GM12873 (cell line): ENCODE results near the gene LMAN2L.

Experiments used
- TF ChIP-seq, protein P1 (sequence below): IDR thresholded peaks from 2 replicates; pipeline ENCODE4 v1.5.1; 2012; ENCODE audit warnings: low read depth, mild to moderate bottlenecking, moderate library complexity, low read length, control low read depth; ENCODE audit not compliant: insufficient read depth; ENCODE audit errors: missing control alignments

Gene LMAN2L

GRCh38 chr2:96665083-96665569 is 74.7 kb downstream of the LMAN2L start:
- TF ChIP-seq, protein P1, sequence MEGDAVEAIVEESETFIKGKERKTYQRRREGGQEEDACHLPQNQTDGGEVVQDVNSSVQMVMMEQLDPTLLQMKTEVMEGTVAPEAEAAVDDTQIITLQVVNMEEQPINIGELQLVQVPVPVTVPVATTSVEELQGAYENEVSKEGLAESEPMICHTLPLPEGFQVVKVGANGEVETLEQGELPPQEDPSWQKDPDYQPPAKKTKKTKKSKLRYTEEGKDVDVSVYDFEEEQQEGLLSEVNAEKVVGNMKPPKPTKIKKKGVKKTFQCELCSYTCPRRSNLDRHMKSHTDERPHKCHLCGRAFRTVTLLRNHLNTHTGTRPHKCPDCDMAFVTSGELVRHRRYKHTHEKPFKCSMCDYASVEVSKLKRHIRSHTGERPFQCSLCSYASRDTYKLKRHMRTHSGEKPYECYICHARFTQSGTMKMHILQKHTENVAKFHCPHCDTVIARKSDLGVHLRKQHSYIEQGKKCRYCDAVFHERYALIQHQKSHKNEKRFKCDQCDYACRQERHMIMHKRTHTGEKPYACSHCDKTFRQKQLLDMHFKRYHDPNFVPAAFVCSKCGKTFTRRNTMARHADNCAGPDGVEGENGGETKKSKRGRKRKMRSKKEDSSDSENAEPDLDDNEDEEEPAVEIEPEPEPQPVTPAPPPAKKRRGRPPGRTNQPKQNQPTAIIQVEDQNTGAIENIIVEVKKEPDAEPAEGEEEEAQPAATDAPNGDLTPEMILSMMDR = no peak

- TF ChIP-seq, protein P1 = no peak
Measured at GRCh38 chr2:96664366-96664925, 75.4 kb downstream of the LMAN2L start.

DNA sequence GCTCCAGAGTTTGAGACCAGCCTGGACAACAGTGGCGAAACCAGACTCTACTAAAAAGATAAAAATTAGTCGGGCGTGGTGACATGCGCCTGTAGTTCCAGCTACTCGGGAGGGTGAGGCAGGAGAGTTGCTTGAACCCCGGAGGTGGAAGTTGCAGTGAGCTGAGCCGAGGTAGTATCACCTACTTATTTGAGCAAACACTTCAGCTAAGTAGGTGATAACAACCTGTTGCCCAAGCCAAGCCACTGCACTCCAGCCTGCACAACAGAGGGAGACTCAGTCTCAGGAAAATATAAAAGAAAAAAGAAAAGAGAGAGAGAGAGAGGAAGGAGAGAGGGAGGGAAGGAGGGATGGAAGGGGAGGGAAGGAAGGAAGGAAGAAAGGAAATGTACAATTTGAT is 76.0 kb downstream of the LMAN2L start:
- TF ChIP-seq, protein P1 = no peak

GRCh38 chr2:96663177-96663576 is 76.7 kb downstream of the LMAN2L start:
- TF ChIP-seq, protein P1 = no peak

- TF ChIP-seq, protein P1 = no peak
Measured at GRCh38 chr2:96662360-96662759, 77.5 kb downstream of the LMAN2L start.

- TF ChIP-seq, protein P1 = no peak
Measured at GRCh38 chr2:96661324-96661723, 78.5 kb downstream of the LMAN2L start.

- TF ChIP-seq, protein P1 = no peak
Measured at GRCh38 chr2:96656540-96656939, 83.3 kb downstream of the LMAN2L start.
